ENCODE measurements around the gene NPPB.
A peak's percentile ranks its signal among the peaks of the same experiment; 100 is the strongest.

DNA sequence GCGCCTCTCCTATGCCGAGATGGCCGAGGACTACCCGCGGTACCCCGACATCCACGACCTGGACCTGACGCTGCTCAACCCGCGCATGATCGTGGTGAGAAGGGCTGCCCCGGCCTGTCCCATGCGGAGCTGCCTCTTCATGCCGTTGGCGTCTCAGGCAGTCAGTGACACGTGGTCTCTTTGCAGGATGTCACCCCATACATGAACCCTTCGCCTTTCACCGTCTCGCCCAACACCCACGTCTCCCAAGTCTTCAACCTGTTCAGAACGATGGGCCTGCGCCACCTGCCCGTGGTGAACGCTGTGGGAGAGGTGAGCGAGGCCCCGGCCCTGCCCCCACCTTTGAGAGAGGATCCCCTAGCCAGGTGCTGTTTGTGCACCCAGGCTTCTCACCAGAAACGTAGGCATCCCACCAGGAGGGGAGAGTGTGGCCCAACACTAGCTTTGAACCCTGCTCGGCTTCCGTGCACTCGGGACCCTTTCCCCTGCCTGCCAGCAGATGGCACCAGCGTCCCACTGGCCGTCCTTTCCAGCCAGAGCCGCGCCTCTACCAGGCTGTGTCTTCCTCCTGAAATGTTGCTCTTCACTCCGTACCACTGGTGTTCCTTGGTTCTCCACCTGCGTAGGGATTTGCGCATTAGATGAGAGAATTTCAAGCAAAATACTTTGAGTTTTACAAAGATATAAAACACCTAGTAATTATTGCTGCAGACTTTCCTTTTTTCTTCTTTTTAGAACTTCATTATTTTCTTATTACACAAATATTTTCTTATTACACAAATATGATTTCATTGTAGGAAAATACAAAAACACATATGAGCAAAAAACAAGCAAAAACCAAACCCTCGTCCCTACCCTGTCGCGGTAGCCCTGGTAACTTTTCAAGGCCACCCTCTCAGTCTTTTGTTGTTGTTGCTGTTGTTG is 20.1 kb downstream of the NPPB start:
- no peak for TF ChIP-seq EZH2 (IDR thresholded peaks at IDR 0.05; ENCODE audit: borderline replicate concordance, low read length)
- TF ChIP-seq, protein P1, sequence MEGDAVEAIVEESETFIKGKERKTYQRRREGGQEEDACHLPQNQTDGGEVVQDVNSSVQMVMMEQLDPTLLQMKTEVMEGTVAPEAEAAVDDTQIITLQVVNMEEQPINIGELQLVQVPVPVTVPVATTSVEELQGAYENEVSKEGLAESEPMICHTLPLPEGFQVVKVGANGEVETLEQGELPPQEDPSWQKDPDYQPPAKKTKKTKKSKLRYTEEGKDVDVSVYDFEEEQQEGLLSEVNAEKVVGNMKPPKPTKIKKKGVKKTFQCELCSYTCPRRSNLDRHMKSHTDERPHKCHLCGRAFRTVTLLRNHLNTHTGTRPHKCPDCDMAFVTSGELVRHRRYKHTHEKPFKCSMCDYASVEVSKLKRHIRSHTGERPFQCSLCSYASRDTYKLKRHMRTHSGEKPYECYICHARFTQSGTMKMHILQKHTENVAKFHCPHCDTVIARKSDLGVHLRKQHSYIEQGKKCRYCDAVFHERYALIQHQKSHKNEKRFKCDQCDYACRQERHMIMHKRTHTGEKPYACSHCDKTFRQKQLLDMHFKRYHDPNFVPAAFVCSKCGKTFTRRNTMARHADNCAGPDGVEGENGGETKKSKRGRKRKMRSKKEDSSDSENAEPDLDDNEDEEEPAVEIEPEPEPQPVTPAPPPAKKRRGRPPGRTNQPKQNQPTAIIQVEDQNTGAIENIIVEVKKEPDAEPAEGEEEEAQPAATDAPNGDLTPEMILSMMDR (IDR thresholded peaks at IDR 0.05; ENCODE audit: low read length), result peak; percentile 97

Data from OCI-LY1 (cell line).